Measurements from ENCODE around the gene NUDCD3.
A peak's percentile ranks its signal among the peaks of the same experiment; 100 is the strongest.

NUDCD3 gene

GRCh38 chr7:44398511-44398911, 91.9 kb downstream of the NUDCD3 start:
- DNase-seq, result no peak

GRCh38 chr7:44396931-44397545, 93.4 kb downstream of the NUDCD3 start:
- DNase-seq, result no peak

- no peak for DNase-seq
These were observed 94.0 kb downstream of the NUDCD3 start for GRCh38 chr7:44396496-44396895.

- peak; percentile 66 for DNase-seq
These were observed 95.4 kb downstream of the NUDCD3 start for GRCh38 chr7:44395067-44395466.

- peak; percentile 30 for DNase-seq
These were observed 95.8 kb downstream of the NUDCD3 start for GRCh38 chr7:44394636-44395035.

GRCh38 chr7:44394112-44394447, 96.4 kb downstream of the NUDCD3 start:
- DNase-seq, result no peak

GRCh38 chr7:44393238-44394111, 97.0 kb downstream of the NUDCD3 start:
- DNase-seq, result no peak

GRCh38 chr7:44392618-44393010, 97.8 kb downstream of the NUDCD3 start:
- DNase-seq, result no peak

- DNase-seq, result no peak
These were observed 98.5 kb downstream of the NUDCD3 start for GRCh38 chr7:44391746-44392617.

- DNase-seq, result no peak
These were observed 99.3 kb downstream of the NUDCD3 start for GRCh38 chr7:44391171-44391570.

GRCh38 chr7:44390701-44391100, 99.8 kb downstream of the NUDCD3 start:
- no peak for DNase-seq

GRCh38 chr7:44388089-44388970, 102.1 kb downstream of the NUDCD3 start:
- DNase-seq, result no peak

- no peak for DNase-seq
These were observed 103.1 kb downstream of the NUDCD3 start for GRCh38 chr7:44387389-44387788.

- no peak for DNase-seq
These were observed 104.1 kb downstream of the NUDCD3 start for GRCh38 chr7:44386139-44386913.

- DNase-seq, result no peak
These were observed 104.9 kb downstream of the NUDCD3 start for GRCh38 chr7:44385434-44386138.

GRCh38 chr7:44384586-44385433, 105.6 kb downstream of the NUDCD3 start:
- DNase-seq, result no peak

GRCh38 chr7:44383566-44383965, 106.9 kb downstream of the NUDCD3 start:
- DNase-seq, result no peak

GRCh38 chr7:44382459-44383265, 107.8 kb downstream of the NUDCD3 start:
- no peak for DNase-seq

Data from NCI-H69 (cell line).